NCI-H82 (cell line): ENCODE results near the gene B3GLCT.
"Not testable (repeated sequence)": the region's sequence is repeated elsewhere in the genome, so short reads cannot be mapped to it uniquely, and the experiment has no call there.

Experiments used
- DNase-seq: peaks from one replicate; lab custom pipeline; 2025; lab: John Stamatoyannopoulos, UW

Gene B3GLCT

GRCh38 chr13:31278869-31279268, 79.1 kb downstream of the B3GLCT start:
- no peak for DNase-seq

- DNase-seq: no peak
These were observed 83.1 kb downstream of the B3GLCT start for GRCh38 chr13:31282741-31283455.

- DNase-seq: peak; percentile 10
These were observed 87.2 kb downstream of the B3GLCT start for GRCh38 chr13:31286930-31287329.

GRCh38 chr13:31301119-31301518, 101.3 kb downstream of the B3GLCT start:
- no peak for DNase-seq

DNA sequence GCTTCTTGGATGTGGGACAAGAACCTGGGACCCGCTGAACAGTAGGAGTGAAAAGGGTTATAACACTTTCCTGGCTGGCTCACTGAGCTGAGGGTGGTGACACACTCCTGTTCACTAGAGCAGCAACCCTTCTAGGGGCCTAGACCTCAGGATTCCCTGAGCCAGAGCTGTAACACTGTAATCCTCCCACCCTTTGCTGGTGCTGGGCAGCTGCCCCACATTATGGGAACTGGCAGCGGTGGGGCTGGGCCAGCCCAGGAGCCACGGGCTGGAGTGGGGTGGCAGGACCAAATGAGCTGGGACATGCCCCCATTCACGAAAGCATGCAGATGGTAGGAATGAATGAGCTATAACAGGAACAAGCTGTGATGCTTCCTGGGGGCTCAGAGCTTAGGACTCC, 110.6 kb downstream of the B3GLCT start:
- no peak for DNase-seq

DNA sequence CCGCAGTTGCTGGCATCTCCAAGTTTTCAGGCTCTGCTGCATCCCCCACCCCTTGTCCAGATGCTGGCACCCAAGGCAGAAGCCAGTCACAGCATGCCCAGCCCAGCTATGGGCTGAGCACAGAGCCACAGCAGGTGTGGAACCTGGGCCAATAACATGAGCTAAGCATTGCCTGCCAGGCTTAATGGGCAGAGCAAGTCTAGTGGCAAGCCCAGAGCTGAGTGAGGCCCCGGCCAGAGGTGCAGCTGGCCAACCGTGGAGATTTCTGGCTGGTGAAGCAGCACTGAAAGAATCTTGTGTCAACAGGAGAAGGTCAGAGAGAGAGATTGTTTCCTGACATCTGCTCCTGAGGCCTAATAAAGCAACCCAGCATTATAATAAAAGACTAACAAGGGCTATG, 111.0 kb downstream of the B3GLCT start:
- DNase-seq: no peak

DNA sequence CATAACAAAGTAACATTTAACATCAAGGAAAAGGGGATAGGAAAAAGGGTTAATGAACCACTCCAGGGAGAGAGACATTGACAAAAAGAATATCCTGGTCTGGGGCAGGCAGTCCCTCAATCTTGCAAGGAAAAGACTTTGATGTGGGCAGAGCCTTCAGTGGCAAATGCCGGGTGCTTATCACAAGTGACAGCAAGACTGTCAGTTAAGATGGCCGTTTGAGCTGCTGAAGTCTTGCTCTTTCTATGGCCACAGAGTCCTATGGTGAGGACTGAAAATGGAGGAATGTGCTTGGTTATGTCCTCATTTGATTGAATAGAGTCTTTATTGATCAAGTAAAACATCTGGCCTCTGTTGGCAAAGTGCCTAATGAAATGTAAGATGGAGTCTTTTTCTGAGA, 112.1 kb downstream of the B3GLCT start:
- no peak for DNase-seq

DNA sequence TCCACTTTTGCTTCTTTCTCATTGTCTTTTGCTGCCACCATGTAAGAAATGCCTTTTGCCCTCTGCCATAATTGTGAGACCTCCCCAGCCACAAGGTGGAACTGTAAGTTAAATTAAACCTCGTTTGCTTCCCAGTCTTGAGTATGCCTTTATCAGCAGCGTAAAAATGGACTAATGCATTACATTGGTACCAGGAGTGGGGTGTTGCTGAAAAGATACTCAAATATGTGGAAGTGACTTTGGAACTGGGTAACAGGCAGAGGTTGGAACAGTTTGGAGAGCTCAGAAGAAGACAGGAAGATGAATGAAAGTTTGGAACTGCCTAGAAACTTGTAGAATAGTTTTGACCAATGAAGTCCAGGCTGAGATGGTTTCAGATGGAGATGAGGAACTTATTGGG, 115.2 kb downstream of the B3GLCT start:
- DNase-seq: no peak

- no peak for DNase-seq
These were observed 121.2 kb downstream of the B3GLCT start for GRCh38 chr13:31320946-31321345.

- no peak for DNase-seq
These were observed 121.7 kb downstream of the B3GLCT start for GRCh38 chr13:31321457-31321856.

DNA sequence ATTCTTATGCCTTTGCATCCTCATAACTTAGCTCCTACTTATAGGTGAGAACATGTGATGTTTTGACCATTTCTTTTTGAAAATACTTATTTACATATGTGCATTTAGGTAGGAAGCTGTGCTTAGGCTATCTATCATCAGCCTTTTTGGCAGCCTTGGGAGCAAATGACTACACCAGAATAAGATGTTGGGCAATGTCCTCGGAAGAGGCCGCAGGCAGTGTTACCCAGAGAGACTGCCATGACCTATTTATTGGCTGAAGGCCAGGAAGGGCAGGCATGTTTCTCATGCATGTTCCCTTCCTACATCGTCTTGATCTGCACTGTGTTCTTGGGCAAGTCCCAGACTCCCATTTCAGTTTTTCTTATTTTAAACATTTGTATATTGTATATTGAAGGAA, 122.3 kb downstream of the B3GLCT start:
- DNase-seq: no peak

- no peak for DNase-seq
These were observed 123.1 kb downstream of the B3GLCT start for GRCh38 chr13:31322702-31323405.

GRCh38 chr13:31327182-31327860, 127.5 kb downstream of the B3GLCT start:
- no peak for DNase-seq

GRCh38 chr13:31328549-31329235, 128.9 kb downstream of the B3GLCT start:
- no peak for DNase-seq

- DNase-seq: no peak
These were observed 130.5 kb downstream of the B3GLCT start for GRCh38 chr13:31330236-31330635.

DNA sequence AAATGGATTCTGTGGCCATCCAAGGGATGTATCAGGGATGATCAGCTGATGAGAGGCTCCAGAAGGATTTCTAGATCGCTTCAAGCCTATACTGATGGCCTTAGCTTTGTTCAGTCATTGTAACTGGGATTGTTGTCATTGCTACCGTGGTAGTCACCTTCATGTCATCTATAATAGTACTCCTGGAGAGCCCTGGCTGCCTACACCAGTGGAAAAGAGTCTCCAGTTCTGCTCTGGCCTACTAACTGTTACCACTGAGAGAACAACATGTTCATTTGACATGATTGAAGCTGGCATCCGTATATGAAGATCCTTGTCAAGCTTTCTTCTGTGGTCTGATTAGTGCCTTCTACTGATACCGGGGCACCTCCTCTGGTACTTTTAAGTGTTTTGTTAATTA, 131.3 kb downstream of the B3GLCT start:
- DNase-seq: no peak

DNA sequence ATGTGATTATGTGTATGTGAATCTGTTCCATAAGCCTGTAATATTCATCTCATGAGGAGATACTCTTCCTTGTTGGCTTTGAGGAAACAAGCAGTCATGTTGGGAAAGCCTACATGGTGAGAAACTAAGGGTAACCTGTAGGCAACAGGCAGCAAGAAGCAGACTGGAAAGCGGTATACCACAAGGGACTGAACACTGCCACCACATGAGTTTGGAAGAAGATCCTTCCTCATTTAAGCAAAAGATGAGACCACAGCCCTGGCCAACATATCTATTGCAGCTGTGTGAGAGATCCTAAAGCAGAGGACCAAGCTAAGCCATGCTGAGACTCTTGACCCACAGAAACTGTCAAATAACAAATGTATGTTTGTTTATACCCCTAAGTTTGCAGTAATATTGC, 134.8 kb downstream of the B3GLCT start:
- no peak for DNase-seq

DNA sequence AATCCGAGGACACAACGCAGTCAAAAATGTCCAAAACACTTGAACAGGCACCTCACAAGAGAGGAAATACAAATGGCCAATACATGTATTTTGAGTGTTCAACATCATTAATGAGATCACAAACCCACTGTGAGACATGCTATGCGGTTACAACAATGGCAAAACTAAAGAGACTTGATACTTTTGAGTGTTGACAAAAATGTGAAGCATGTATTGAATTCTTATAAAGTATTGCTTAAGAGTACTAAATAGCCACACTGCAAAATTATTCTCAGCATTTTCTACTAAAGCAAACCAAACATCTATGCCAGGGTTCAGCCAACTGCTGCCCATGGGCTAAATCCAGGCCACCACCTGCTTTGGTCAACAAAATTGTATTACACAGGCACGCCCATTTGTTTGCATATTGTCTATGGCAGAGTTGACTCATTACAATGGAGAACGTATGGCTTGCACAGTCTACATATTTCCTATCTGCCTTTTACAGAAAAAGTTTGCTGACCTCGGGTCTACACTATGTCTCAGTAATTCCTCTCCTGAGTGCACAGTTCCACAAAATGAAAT, 135.3 kb downstream of the B3GLCT start:
- DNase-seq: no peak

DNA sequence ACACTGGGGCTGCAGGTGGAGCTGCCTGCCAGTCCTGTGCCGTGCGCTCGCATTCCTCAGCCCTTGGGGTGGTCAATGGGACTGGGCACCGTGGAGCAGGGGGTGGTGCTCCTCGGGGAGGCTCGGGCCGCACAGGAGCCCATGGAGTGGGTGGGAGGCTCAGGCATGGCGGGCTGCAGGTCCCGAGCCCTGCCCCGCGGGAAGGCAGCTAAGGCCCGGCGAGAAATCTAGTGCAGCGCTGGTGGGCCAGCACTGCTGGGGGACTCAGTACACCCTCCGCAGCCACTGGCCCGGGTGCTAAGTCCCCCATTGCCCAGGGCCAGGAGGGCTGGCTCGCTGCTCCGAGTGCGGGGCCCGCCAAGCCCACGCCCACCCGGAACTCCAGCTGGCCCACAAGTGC, 139.8 kb downstream of the B3GLCT start:
- not testable (repeated sequence) for DNase-seq

DNA sequence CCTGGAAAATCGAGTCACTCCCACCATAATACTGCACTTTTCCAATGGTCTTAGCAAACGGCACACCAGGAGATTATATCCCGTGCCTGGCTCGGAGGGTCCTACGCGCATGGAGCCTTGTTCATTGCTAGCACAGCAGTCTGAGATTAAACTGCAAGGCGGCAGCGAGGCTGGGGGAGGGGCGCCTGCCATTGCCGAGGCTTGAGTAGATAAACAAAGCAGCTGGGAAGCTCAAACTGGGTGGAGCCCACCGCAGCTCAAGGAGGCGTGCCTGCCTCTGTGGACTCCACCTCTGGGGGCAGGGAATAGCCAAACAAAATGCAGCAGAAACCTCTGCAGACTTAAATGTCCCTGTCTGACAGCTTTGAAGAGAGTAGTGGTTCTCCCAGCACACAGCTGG, 141.1 kb downstream of the B3GLCT start:
- DNase-seq: not testable (repeated sequence)

GRCh38 chr13:31346891-31347290, 147.1 kb downstream of the B3GLCT start:
- no peak for DNase-seq

DNA sequence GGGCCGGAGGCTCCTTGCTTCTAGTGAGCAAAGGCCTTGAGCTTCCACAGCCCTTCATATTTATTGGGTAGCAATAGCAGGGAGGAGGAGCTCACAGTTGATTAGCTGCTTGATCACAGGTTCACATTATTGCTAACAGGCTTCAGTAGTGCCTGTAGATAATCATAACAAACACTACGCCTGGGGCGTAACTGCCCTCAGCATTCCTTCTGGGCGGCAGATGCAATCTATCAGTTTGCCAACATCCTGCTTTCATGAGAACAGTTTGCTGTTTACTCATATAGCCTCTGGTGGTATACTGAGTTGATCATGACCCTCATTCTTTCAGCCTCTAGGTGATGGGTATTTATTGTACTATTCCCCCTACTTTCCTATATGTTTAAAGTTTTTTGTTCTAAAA, 149.4 kb downstream of the B3GLCT start:
- DNase-seq: no peak
